Measurements from ENCODE around the gene MCRIP2.

The MCRIP2 gene

DNA sequence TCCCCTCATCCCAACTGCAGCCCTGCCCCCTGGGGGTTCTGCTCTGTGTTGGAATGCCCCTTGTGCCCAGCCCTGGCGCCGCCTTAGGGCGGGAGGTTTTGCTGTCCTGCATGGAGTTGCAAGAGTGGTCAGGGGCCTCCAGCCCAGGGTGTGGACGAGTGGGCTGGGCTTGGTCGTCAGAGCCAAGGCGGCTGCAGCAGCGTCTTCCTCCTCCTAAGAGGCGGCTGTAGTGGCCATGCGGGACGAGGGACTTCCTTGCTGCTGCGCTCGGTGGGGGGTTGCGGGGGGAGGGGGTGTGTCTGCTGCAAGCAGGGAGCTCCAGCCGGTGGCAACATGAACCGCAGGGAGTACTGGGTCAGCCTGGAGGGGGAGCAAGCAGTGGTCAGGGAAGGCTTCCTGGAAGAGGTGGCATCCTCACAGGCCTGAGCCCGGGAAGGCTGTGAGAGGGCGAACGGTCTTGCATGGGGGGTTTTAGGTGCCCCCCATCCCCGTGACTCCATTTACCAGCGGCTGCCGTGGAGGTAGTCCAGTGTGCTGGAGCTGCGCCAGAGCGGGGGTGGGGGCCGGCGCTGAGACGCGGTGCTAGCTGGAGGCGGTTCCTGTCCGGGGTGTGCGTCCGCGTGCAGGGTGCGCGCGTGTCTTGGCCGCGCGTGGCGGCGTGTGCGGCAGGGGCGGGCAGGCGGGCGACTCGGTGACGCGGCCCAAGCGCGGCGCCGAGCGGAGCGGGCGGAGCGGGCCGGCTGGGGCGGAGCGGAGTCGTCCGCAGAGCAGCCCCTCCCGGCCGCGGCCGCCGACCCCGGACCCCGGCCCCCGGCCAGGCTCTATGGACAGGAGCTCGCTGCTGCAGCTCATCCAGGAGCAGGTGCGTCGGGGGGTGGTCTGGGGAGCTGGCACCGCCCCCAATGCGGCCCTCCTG is 33.6 kb downstream of the MCRIP2 start, which contains the start of gene RHBDL1:
RHBDL1 (plus strand) TSS at position 704 of the 916 bp plus-strand sequence; CDS start at position 824, 120 bp downstream.
- Mint-ChIP-seq H3K9me3 (no peaks in the 10 kb centered on the region), H3K27me3 (ENCODE audit: low read depth) (peaks cover 6% of the 10 kb centered on the region), H3K4me1 (no peaks in the 10 kb centered on the region), H3K36me3 (ENCODE audit: low read depth) (peaks cover 3% of the 10 kb centered on the region), H3K4me3 (peak within 1 kb of the TSS; percentile 42 to 69 (median 69)), H3K27ac (no peak within 1 kb of the TSS)
- TF ChIP-seq, protein P1, sequence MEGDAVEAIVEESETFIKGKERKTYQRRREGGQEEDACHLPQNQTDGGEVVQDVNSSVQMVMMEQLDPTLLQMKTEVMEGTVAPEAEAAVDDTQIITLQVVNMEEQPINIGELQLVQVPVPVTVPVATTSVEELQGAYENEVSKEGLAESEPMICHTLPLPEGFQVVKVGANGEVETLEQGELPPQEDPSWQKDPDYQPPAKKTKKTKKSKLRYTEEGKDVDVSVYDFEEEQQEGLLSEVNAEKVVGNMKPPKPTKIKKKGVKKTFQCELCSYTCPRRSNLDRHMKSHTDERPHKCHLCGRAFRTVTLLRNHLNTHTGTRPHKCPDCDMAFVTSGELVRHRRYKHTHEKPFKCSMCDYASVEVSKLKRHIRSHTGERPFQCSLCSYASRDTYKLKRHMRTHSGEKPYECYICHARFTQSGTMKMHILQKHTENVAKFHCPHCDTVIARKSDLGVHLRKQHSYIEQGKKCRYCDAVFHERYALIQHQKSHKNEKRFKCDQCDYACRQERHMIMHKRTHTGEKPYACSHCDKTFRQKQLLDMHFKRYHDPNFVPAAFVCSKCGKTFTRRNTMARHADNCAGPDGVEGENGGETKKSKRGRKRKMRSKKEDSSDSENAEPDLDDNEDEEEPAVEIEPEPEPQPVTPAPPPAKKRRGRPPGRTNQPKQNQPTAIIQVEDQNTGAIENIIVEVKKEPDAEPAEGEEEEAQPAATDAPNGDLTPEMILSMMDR (IDR thresholded peaks at IDR 0.05; ENCODE audit: unreplicated experiment in 3 of 3): no peak

DNA sequence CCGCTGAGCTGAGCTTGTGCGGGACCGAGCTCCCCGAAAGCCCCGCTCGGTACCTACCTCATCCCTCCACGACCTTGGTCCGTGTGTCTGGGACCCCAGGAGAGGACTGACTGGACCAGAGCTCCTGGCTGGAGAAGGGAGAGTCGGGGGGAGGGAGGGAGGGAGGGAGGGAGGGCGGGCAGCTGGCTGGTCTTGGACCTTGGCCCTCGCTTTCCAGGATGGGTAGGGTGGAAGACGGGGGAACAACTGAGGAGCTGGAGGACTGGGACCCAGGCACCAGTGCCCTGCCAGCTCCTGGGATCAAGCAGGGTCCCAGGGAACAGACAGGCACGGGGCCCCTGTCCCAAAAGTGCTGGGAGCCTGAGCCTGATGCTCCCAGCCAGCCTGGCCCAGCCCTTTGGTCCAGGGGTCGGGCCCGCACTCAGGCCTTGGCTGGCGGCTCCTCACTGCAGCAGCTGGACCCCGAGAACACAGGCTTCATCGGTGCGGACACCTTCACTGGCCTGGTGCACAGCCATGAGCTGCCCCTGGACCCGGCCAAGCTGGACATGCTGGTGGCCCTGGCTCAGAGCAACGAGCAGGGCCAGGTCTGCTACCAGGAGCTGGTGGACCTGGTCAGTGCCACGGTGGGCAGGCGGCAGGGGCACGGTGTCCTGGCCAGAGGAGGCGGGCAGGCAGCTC is 34.4 kb downstream of the MCRIP2 start:
- peaks cover 2% of the 10 kb centered on the region for H3K36me3 Mint-ChIP-seq (ENCODE audit: low read depth)
- H3K27me3 Mint-ChIP-seq (ENCODE audit: low read depth): peaks cover 6% of the 10 kb centered on the region
- H3K9me3 Mint-ChIP-seq: no peaks in the 10 kb centered on the region
- no peak overlapping the region for H3K4me3 Mint-ChIP-seq
- no peaks in the 10 kb centered on the region for H3K4me1 Mint-ChIP-seq
- no peak overlapping the region for H3K27ac Mint-ChIP-seq
- TF ChIP-seq, protein P1 (IDR thresholded peaks at IDR 0.05; ENCODE audit: unreplicated experiment in 3 of 3): no peak

DNA sequence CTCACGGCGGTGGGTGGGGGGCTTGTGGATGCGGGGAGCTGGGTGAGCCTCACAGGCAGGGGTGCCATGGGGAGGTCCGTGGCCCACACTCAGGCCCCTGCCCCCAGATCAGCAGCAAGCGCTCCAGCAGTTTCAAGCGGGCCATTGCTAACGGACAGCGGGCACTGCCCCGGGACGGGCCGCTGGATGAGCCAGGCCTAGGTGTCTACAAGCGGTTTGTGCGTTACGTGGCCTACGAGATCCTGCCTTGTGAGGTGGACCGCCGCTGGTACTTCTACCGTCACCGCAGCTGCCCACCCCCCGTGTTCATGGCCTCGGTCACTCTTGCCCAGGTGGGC is 34.9 kb downstream of the MCRIP2 start:
- TF ChIP-seq, protein P1 (IDR thresholded peaks at IDR 0.05; ENCODE audit: unreplicated experiment in 3 of 3): no peak
- Mint-ChIP-seq H3K9me3 (no peaks in the 10 kb centered on the region), H3K36me3 (ENCODE audit: low read depth) (no peaks in the 10 kb centered on the region), H3K27ac (no peak overlapping the region), H3K4me1 (no peaks in the 10 kb centered on the region), H3K27me3 (ENCODE audit: low read depth) (peaks cover 6% of the 10 kb centered on the region), H3K4me3 (no peak overlapping the region)

DNA sequence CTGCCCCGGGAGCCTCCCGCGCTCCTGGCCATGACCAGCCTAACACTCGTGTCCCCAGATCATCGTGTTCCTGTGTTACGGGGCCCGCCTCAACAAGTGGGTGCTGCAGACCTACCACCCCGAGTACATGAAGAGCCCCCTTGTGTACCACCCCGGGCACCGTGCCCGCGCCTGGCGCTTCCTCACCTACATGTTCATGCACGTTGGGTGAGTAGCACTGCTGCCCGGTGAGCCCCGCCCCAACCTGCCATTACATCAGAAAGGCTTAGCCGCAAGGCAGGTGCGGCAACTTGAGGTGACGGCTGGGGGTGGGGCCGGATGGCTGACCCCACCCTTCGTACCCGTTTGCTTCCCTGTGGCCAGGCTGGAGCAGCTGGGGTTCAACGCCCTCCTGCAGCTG is 35.3 kb downstream of the MCRIP2 start:
- Mint-ChIP-seq H3K36me3 (ENCODE audit: low read depth) (no peaks in the 10 kb centered on the region), H3K27ac (no peak overlapping the region), H3K9me3 (no peaks in the 10 kb centered on the region), H3K27me3 (ENCODE audit: low read depth) (peaks cover 6% of the 10 kb centered on the region), H3K4me3 (no peak overlapping the region), H3K4me1 (no peaks in the 10 kb centered on the region)
- TF ChIP-seq, protein P1 (IDR thresholded peaks at IDR 0.05; ENCODE audit: unreplicated experiment in 3 of 3): no peak

DNA sequence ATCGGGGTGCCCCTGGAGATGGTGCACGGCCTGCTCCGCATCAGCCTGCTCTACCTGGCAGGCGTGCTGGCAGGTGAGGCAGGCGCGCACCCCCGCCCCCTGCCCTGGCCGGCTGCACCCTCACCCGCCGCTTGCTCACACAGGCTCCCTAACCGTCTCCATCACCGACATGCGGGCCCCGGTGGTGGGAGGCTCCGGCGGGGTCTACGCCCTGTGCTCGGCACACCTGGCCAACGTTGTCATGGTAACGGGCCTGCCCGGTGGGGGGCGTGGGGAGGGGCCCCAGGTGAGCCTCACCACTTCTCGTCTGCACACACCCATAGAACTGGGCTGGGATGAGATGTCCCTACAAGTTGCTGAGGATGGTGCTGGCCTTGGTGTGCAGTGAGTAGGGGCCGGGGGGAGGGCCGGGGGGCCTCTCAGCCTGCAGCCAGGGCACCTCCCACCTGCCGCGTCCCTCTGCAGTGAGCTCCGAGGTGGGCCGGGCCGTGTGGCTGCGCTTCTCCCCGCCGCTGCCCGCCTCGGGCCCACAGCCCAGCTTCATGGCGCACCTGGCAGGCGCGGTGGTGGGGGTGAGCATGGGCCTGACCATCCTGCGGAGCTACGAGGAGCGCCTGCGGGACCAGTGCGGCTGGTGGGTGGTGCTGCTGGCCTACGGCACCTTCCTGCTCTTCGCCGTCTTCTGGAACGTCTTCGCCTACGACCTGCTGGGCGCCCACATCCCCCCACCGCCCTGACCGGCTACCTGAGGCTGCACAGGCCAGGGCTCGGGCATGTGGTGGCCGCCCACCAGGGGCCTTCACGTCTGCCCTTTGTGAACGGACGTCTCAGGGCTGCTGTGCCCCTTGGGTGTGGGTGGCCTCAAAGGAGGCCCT is 35.9 kb downstream of the MCRIP2 start:
- H3K4me3 Mint-ChIP-seq: no peak overlapping the region
- TF ChIP-seq, protein P1 (IDR thresholded peaks at IDR 0.05; ENCODE audit: unreplicated experiment in 3 of 3): no peak
- H3K4me1 Mint-ChIP-seq: peaks cover 3% of the 10 kb centered on the region
- no peak overlapping the region for H3K27ac Mint-ChIP-seq
- H3K9me3 Mint-ChIP-seq: no peaks in the 10 kb centered on the region
- peaks cover 6% of the 10 kb centered on the region for H3K27me3 Mint-ChIP-seq (ENCODE audit: low read depth)
- no peaks in the 10 kb centered on the region for H3K36me3 Mint-ChIP-seq (ENCODE audit: low read depth)

Data from nephron (organoid).